Uterus (tissue), 2 donors: ENCODE results near the gene FAM72D.
"Not testable (repeated sequence)": the region's sequence is repeated elsewhere in the genome, so short reads cannot be mapped to it uniquely, and the experiment has no call there.

Experiments
- CTCF ChIP-seq, 4 experiments: fragments of 200-600 bp in 2 of 4; fragments of 450-650 bp in 2 of 4; sonication (generic) in 2 of 4; IDR thresholded peaks; one replicate each; pipeline ENCODE4 v1.5.1; 2016 to 2019; ENCODE audit warnings: antibody characterized with exemption in 4 of 4, mild to moderate bottlenecking in 2 of 4, moderate library complexity in 1 of 4
- POLR2A ChIP-seq, 2 donors: fragments of 450-650 bp; IDR thresholded peaks; one replicate each; pipeline ENCODE4 v1.6.1; 2016; ENCODE audit warnings: antibody characterized with exemption in 2 of 2, mild to moderate bottlenecking in 1 of 2, moderate library complexity in 1 of 2

GRCh38 chr1:145140549-145140948, 44.8 kb downstream of the FAM72D start:
- not testable (repeated sequence) for TF ChIP-seq CTCF, POLR2A (IDR thresholded peaks at IDR 0.05)
